T-helper 1 cell treated with Interleukin-12 subunit alpha and Interleukin-12 subunit beta and Interleukin-4 antibody, amounts not matched to agents 30 μg/mL and 1 μg/mL, for 36 hours (primary cell): Measurements from ENCODE around the gene RIPK3.
A peak's percentile ranks its signal among the peaks of the same experiment; 100 is the strongest.

ENCODE experiments used
- H3K27ac Mint-ChIP-seq: one replicate; pipeline ENCODE4 v1.8.0; 2021; ENCODE audit warnings: mild to moderate bottlenecking, mixed read lengths
- H3K27me3 Mint-ChIP-seq: one replicate; pipeline ENCODE4 v1.8.0; 2021; ENCODE audit warnings: low read depth, mixed read lengths
- H3K36me3 Mint-ChIP-seq: one replicate; pipeline ENCODE4 v1.8.0; 2021; ENCODE audit warnings: low read depth, mixed read lengths
- H3K4me1 Mint-ChIP-seq: one replicate; pipeline ENCODE4 v1.8.0; 2021; ENCODE audit warnings: low read depth, mixed read lengths
- H3K4me3 Mint-ChIP-seq: one replicate; pipeline ENCODE4 v1.8.0; 2021; ENCODE audit warnings: mild to moderate bottlenecking, moderate library complexity, mixed read lengths
- H3K9me3 Mint-ChIP-seq: one replicate; pipeline ENCODE4 v1.8.0; 2021; ENCODE audit warnings: mixed read lengths

The RIPK3 gene

GRCh38 chr14:24327303-24327702 lies 12.5 kb downstream of the RIPK3 start:
- Mint-ChIP-seq H3K4me3 (no peak overlapping the region), H3K36me3 (no peaks in the 10 kb centered on the region), H3K4me1 (peaks cover 30% of the 10 kb centered on the region), H3K9me3 (no peaks in the 10 kb centered on the region), H3K27ac (peak overlapping the region; percentile 74), H3K27me3 (peaks cover 27% of the 10 kb centered on the region)

GRCh38 chr14:24325963-24326362 lies 13.8 kb downstream of the RIPK3 start:
- Mint-ChIP-seq H3K4me1 (peaks cover 23% of the 10 kb centered on the region), H3K27ac (no peak overlapping the region), H3K9me3 (no peaks in the 10 kb centered on the region), H3K4me3 (no peak overlapping the region), H3K36me3 (no peaks in the 10 kb centered on the region), H3K27me3 (peaks cover 17% of the 10 kb centered on the region)

- H3K27ac Mint-ChIP-seq: no peak overlapping the region
- H3K9me3 Mint-ChIP-seq: no peaks in the 10 kb centered on the region
- no peaks in the 10 kb centered on the region for H3K36me3 Mint-ChIP-seq
- peaks cover 20% of the 10 kb centered on the region for H3K4me1 Mint-ChIP-seq
- H3K4me3 Mint-ChIP-seq: no peak overlapping the region
- peaks cover 11% of the 10 kb centered on the region for H3K27me3 Mint-ChIP-seq
These were observed 14.7 kb downstream of the RIPK3 start for GRCh38 chr14:24325041-24325530.

- no peaks in the 10 kb centered on the region for H3K36me3 Mint-ChIP-seq
- H3K4me1 Mint-ChIP-seq: peaks cover 12% of the 10 kb centered on the region
- H3K27ac Mint-ChIP-seq: no peak overlapping the region
- no peaks in the 10 kb centered on the region for H3K9me3 Mint-ChIP-seq
- no peak overlapping the region for H3K4me3 Mint-ChIP-seq
- peaks cover 14% of the 10 kb centered on the region for H3K27me3 Mint-ChIP-seq
These were observed 15.8 kb downstream of the RIPK3 start for GRCh38 chr14:24324024-24324423.

GRCh38 chr14:24323341-24323740 lies 16.4 kb downstream of the RIPK3 start:
- Mint-ChIP-seq H3K27me3 (peaks cover 14% of the 10 kb centered on the region), H3K36me3 (no peaks in the 10 kb centered on the region), H3K9me3 (no peaks in the 10 kb centered on the region), H3K4me3 (no peak overlapping the region), H3K27ac (no peak overlapping the region), H3K4me1 (peaks cover 7% of the 10 kb centered on the region)

GRCh38 chr14:24322672-24323071 lies 17.1 kb downstream of the RIPK3 start:
- no peaks in the 10 kb centered on the region for H3K36me3 Mint-ChIP-seq
- H3K4me1 Mint-ChIP-seq: peaks cover 8% of the 10 kb centered on the region
- H3K27ac Mint-ChIP-seq: no peak overlapping the region
- no peak overlapping the region for H3K4me3 Mint-ChIP-seq
- no peaks in the 10 kb centered on the region for H3K9me3 Mint-ChIP-seq
- H3K27me3 Mint-ChIP-seq: peaks cover 14% of the 10 kb centered on the region

GRCh38 chr14:24321212-24321975 lies 18.4 kb downstream of the RIPK3 start:
- Mint-ChIP-seq H3K4me3 (no peak overlapping the region), H3K27ac (peak overlapping the region; percentile 1), H3K9me3 (no peaks in the 10 kb centered on the region), H3K27me3 (peaks cover 14% of the 10 kb centered on the region), H3K36me3 (peaks cover 2% of the 10 kb centered on the region), H3K4me1 (peaks cover 8% of the 10 kb centered on the region)

- Mint-ChIP-seq H3K4me3 (peak overlapping the region; percentile 11), H3K36me3 (peaks cover 11% of the 10 kb centered on the region), H3K27me3 (peaks cover 11% of the 10 kb centered on the region), H3K27ac (no peak overlapping the region), H3K9me3 (no peaks in the 10 kb centered on the region), H3K4me1 (peaks cover 41% of the 10 kb centered on the region)
These were observed 22.5 kb downstream of the RIPK3 start for GRCh38 chr14:24317141-24317928.

GRCh38 chr14:24316597-24316950 lies 23.2 kb downstream of the RIPK3 start:
- H3K27me3 Mint-ChIP-seq: peaks cover 11% of the 10 kb centered on the region
- H3K4me3 Mint-ChIP-seq: no peak overlapping the region
- no peaks in the 10 kb centered on the region for H3K9me3 Mint-ChIP-seq
- H3K27ac Mint-ChIP-seq: no peak overlapping the region
- H3K36me3 Mint-ChIP-seq: peaks cover 18% of the 10 kb centered on the region
- H3K4me1 Mint-ChIP-seq: peaks cover 48% of the 10 kb centered on the region

GRCh38 chr14:24315807-24316596 lies 23.8 kb downstream of the RIPK3 start:
- H3K4me3 Mint-ChIP-seq: peak overlapping the region; percentile 39
- no peaks in the 10 kb centered on the region for H3K9me3 Mint-ChIP-seq
- peak overlapping the region; percentile 65 for H3K27ac Mint-ChIP-seq
- H3K27me3 Mint-ChIP-seq: peaks cover 11% of the 10 kb centered on the region
- H3K36me3 Mint-ChIP-seq: peaks cover 18% of the 10 kb centered on the region
- H3K4me1 Mint-ChIP-seq: peaks cover 48% of the 10 kb centered on the region

- H3K4me1 Mint-ChIP-seq: peaks cover 49% of the 10 kb centered on the region
- peaks cover 10% of the 10 kb centered on the region for H3K27me3 Mint-ChIP-seq
- H3K36me3 Mint-ChIP-seq: peaks cover 18% of the 10 kb centered on the region
- H3K4me3 Mint-ChIP-seq: peak overlapping the region; percentile 39
- H3K9me3 Mint-ChIP-seq: no peaks in the 10 kb centered on the region
- peak overlapping the region; percentile 22 for H3K27ac Mint-ChIP-seq
These were observed 24.5 kb downstream of the RIPK3 start for GRCh38 chr14:24315243-24315806.

- Mint-ChIP-seq H3K4me1 (peaks cover 54% of the 10 kb centered on the region), H3K4me3 (peak overlapping the region; percentile 76), H3K27me3 (peaks cover 5% of the 10 kb centered on the region), H3K9me3 (no peaks in the 10 kb centered on the region), H3K36me3 (peaks cover 23% of the 10 kb centered on the region), H3K27ac (peak overlapping the region; percentile 92)
These were observed 25.2 kb downstream of the RIPK3 start for GRCh38 chr14:24314377-24315193.

- H3K9me3 Mint-ChIP-seq: no peaks in the 10 kb centered on the region
- H3K27me3 Mint-ChIP-seq: no peaks in the 10 kb centered on the region
- peak overlapping the region; percentile 79 for H3K4me3 Mint-ChIP-seq
- H3K27ac Mint-ChIP-seq: peak overlapping the region; percentile 92
- peaks cover 61% of the 10 kb centered on the region for H3K4me1 Mint-ChIP-seq
- H3K36me3 Mint-ChIP-seq: peaks cover 29% of the 10 kb centered on the region
These were observed 25.9 kb downstream of the RIPK3 start for GRCh38 chr14:24313913-24314312.
